Hematopoietic multipotent progenitor cell treated with erythropoietin and hydrocortisone succinate and interleukin-3 and kit ligand, for 8 days (in vitro differentiated cells): Measurements from ENCODE around the gene TMED6.
"Not testable (repeated sequence)": the region's sequence is repeated elsewhere in the genome, so short reads cannot be mapped to it uniquely, and the experiment has no call there.

Experiments
- DNase-seq: peaks from one replicate; pipeline ENCODE4 v3.0.0-alpha.2; 2015

Gene TMED6

DNA sequence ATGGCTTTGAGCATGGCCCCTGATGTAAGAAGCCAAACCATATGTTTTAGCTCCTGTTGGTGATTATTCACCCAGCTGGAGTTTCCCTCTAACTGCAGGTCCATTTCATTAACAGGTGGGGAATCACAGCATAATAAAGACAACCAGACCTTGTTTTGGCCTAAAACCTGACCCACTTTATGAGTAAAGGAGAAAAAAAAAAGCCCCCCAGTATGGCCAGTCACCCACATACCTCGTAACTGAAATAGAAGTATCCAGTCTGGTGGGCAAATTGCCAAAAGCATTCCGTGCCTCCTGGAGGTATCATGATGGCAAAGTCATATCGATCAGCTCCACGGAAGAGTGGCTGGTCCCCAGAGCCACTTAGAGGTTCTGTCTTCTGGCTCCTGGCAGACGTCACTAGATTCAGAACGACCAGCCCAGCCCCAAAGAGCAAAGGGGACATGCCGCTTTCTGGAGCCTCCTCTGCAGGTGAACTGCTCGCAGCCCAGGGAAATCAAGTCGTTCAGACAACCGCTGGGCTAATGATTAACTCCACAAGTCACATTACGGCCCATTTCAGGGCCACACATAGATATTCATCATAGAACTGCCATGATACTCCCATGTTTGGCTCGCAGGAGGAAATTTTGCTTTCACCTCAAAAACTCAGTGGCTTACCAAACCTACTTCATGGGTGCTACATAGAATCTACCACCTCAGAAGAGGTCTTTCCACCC is at the start of gene TMED6:
TSS of gene TMED6 (minus strand) at position 478 of the 719 bp plus-strand sequence. CDS start at position 445, 33 bp downstream.
- DNase-seq = no peak

DNA sequence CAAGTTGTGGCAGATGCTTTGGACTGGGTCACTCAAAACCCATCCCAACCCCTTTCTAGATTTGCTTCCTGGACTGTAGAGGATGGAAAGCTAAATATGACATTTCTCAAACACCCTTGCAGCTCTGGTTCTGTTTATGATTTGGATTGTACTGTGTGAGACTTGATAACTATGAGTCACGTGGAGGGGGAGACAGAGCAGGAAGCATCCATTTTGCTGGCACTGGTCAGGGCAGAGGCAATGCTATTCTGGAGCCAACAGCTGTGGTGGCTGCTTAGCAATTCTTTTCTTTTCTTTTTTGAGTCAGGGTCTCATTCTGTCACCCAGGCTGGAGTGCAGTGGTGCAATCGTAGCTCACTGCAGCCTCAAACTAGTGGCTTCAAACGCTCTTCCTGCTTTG is 47.8 kb upstream of the TMED6 start:
- no peak for DNase-seq

DNA sequence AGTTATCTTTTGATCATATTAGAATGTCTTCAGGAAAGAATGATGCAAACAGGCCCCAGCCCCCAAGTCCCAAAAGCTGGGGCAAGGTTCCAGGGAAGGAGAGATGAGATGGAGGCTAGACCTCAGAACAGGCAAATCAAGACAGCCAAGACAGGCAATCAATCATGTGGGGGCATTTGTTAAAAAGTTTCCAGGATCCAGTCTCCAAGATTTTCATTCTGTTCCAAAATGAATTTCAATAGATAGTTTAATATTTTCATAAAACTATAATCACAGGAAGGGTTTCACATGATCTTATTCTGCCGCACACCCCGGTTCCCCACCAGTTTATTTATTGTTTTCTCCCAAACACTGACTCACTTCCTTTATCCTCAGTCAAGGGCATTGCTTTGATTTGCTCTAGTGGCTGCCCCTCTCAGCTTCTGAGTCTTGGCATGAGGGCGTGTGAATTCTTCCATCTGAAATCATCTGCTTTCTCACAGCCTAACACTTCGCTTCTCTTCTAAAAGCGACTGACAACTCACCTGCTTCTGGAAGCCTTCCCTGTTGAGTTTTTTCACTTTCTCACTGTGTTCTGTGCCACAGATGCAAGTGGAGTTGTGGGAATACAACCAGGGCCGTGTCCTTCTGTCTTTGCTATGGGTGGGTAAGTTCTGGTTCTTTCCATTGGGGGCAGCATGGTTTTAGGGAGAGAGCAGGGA is 46.4 kb upstream of the TMED6 start:
- peak; percentile 43 for DNase-seq

DNA sequence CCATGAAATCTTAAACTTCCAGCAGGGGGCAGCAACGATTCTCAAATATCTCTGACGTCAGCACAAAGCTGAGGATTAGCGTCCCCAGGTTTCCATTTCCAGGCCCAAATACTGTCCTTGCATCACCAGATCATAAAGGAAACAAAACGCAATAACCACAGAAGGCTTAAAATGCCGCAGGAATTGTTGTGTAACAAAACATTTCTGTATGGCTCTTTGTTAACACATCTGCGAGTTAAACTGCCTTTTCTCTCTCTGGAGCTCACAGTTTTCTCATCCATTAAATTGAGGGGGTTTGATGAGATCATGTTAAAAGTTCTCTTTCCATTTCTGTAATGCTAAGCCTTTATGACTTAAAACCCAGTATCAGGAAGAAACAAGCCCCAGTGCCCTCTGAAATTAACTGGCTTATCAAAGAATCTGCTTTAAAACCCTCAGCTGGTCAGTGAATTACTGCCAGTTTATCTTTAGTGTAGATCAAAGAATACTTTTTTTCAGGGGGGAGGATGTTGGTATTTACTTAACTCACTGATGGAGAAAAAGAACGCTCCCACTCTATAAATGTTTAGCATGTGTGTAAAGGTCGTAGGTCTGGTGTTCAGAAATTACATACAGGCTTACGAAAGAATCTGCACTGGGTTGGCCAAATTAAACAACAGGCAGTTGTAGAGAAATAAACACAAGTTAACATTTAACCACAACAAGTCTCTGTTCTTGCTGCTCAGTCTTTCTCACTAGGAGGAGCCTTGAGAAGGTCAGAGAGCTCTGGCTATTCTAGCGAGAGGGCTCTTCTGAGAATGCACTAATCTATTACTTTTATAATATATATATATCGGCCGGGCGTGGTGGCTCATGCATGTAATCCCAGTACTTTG is 44.8 kb upstream of the TMED6 start:
- DNase-seq = peak; percentile 88

DNA sequence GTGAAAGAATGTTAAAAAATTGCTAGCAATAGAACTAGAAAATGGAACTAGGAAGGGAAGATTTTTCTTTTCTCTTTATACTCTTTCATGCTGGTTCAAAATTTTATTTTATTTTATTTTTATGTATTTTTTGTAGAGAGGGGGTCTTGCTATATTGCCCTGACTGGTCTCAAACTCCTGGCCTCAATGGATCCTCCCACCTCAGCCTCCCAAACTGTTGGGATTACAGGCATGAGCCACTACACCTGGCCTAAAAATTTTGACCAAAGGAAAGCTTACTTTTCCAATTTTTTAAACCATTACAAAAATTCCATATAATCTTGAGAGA is 44.2 kb upstream of the TMED6 start:
- no peak for DNase-seq

DNA sequence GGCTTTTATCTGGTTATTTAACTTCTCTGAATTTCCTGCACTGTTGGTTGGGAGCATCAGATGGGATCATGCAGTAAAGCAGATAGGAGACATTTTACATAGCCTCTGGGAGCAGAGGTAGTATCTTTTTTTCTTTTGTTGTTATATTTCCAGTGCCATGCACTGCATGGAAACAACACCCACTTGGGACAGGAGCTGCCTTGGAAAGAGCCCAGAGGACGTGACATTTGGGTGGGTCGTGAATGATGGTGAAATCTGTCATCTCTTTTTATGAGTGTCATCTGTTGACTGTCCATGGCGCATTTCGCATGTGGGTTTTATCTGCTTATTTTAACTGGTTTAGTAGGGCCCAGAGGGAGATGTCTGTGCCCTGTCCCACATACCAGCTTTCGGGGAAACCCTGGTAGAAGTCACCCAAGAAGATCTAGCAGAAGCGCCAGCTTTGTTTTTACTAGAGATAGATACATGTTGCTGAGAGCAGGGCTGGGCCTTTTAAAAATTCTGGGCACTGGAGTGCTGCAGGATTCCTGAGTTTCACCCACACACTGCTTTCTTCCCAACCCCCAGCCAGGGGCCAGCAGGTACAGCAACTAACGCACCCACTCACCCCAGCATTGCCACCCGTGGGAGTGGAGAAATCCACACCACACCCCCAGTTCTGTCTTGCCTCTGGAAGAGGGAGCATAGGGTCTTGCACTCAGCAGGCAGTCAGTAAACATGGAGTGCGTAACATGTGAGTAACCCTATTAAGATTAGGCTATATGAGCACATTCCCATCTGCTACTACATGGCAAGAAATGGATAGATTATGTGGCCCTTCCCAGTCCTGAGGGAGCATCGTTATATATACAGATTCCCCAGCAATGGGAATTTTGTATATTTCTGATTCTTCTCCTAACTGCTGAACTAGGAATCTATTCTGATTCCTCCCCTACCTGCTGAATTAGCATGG is 42.6 kb upstream of the TMED6 start:
- DNase-seq = no peak

DNA sequence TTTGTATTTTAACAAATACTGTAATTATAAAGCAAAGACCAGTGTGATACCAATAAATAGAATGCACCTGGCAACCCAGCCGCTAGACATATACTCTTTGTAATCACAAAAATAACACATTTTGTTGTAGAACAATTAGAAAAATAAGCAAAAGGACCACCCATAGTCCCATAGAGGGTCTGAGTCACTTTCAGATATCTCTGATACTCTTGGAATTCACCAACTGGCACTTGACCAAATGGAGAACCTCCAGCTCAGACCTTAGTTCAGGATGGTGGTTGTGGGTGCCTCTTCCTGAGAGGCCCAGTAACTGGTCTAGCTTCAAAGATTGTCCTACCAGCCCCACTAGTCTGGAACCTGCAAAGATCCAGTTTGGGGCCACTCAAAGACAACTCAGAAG is 35.0 kb upstream of the TMED6 start:
- no peak for DNase-seq

DNA sequence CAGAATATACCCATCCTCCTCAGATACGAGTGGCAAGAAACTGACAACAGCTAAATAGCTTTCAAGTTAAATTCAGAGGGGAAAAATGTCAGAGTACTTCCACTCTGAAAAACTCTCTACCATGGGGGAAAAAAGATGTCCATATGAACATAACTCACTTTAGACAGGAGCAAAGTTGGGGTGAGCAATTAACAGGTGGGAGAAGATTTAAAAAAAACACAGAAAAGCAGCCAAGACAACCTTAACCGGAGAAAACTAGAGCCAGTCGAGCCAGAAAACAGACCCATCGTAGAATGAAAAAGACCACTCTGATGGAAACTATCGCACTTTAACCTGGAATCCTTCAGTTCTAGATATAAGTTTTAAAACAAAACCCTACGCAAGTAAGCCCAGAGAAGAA is 33.4 kb upstream of the TMED6 start:
- no peak for DNase-seq

DNA sequence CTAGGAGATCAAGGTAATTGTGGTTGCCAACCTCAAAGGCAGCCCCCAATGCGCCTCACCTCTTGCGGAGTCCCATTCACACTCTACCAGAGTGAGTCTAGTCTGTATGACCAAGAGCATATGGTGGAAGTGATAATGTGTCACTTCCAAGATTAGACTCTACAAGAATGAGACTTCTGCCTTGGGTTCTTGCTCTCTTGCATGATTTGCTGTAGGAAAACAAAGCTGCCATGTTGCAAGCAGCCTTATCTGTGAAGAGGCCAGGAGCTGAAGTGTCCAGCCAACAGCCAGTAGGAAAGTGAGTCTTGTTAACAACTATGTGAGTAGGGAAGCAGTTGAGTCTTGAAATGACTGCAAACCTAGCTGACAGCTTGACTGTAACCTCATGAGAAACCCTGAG is 30.8 kb upstream of the TMED6 start:
- DNase-seq = peak; percentile 68

DNA sequence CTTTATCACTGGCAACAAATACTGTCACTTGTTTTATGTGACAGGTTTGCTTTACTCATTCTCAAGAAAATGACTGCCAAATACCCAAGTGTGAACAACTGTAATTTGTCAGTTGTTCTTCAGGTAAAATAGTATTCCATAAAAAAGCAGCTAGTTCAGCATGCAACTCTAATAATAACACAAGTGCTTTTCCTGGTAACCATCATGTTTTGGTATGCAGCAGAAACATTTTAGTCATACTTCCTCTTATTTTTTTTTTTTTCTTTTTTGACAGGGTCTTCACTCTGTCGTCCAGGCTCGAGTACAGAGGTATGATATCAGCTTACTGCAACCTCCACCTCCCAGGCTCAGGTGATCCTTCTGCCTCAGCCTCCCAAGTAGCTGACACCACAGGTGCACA is 29.6 kb upstream of the TMED6 start:
- DNase-seq = no peak

DNA sequence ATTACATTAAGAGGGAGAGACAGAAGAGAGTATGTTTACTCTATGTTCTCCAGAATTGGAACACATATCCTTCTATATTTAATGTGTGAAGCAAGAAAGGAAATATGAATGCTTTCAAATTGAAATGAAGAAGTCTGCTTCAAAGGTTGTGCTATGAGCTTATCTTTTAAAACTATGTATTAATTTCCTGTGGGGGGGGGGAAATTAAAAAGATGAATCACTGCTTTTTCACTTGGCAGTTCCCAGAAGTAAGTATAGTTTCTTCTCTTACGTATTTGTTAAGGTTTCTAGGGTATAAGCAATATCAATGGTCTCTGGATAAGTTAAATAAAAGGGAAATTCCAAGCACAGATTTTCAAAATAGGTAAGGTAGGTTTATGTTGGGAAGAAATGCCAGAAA is 27.2 kb upstream of the TMED6 start:
- no peak for DNase-seq

DNA sequence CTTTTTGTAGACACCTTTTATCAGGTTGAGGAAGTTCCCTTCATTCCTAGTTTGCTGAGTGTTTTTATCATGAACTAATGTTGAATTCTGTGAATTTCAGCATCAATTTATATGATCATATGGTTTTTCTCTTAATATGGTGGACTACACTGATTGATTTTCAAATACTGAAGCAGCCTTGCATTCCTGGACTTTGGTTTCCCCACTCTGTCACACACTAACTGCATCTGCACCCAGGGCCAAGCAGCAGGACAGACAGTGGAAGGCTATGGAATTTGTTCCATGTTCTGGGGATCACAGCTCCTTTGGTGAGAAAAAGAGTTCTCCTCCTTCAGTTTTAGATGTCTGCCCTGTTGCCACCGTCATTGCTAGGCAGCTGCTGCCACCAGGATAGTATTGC is 26.4 kb upstream of the TMED6 start:
- DNase-seq = no peak

DNA sequence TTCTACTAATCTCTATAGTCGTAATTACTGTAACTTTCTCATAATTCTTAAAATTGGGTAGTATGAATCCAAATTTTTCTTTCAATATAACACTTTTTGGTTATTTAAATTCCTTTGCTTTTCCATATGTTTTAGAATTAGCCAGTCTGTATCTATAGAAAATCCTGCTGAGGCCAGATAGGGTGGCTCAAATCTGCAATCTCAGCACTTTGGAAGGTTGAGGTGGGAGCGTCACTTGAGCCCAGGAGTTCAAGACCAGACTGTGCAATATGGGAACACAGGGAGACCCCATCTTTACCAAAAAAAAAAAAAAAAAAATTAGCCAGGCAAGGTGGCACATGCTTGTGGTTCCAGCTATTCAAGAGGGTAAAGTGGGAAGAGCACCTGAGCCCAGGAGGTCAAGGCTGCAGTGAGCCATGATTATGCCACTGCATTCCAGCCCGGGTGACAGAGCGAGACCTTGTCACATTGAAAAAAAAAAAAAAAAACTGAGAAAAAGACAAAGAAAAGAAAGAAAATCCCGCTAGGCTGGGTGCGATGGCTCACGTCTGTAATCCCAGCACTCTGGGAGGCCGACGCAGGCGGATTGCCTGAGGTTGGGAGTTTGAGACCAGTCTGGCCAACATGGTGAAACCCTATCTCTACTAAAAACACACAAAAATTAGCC is 24.9 kb upstream of the TMED6 start:
- DNase-seq = no peak

DNA sequence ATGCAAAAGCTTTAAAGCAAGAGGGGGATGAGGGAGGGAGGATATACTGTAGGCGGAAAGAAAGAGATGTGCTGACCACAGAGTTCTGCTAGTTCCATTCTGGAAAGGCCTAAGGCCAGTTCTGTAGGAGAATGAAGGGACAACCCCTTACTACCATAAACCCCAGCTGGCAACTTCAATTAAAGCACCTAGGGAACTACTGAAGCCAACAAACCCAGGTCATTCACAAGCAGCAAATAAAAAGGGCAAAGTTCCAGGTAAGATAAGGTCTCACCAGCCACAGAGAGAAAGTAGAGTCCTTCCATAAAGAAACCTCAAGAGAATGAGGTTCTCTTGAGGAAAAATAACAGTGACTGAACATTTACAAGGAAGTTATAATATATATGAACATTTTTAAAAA is 21.4 kb upstream of the TMED6 start:
- no peak for DNase-seq

DNA sequence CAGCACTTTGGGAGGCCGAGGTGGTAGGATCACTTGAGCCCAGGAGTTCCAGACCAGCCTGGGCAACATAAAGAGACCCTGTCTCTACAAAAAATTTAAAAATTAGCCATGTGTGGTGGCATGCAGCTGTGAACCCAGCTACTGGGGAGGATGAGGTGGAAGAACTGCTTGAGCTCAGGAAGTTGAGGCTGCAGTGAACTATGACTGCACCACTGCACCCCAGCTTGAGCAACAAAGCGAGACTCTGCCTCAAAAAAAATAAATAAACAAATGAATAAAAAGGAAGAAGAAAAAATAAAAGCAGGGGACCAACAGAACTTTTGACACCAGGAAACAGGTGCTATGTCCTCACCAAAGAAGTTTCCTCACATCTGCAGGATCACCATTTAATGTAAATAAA is 20.0 kb upstream of the TMED6 start:
- no peak for DNase-seq

DNA sequence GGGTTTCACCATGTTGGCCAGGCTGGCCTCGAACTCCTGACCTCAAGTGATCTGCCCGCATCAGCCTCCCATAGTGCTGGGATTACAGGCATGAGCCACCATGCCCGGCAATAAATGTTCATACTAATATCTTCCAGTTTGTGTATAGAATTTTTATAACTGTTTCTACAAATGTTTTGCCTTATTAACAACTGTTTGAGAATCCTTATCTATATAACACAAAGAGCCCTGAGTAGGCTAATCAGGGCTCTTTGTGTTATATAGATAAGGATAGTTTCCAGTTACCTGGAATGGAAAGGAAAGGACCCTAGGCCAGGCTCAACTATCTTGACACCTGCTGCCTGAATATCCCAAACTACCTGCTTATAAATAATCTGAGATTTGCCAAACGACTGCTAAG is 17.3 kb upstream of the TMED6 start:
- peak; percentile 55 for DNase-seq

DNA sequence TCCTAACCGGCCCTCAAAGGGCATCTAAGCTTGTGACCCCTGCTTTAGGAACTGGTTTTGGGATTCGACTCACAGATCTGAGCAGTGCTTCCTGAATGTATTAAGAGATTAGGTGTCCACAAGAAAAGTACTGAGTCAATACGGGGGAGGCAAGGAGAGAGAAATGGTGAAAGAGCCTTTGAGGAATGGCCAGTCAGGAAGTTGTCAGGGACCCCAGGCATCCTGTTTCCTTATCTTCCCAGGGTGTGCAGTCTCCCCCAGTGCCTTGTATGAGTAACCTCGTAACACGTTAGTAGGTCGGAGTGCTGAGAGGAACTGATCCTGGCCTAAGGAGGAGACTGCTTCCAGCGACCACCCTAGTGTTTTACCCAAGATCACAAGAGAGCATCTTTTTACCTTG is 16.4 kb upstream of the TMED6 start:
- no peak for DNase-seq

DNA sequence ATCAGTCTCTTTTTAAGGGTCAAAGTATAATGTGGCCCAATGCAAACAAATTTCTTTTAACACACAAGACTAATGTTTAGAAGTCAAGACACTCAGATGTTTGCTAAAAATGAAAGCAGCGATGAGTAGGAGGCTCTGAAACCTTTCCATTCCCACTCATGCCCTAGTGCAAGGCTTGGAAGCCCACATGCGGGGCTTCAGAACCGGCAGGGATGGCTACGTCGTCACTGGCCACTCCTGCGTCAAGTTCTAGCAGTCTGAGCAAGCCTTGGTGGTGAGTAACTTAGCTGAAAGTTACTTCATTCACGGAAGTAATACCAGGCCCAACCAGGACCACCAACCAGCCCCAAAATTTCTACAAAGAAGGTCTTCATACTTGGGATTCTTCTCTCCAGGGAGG is 14.8 kb upstream of the TMED6 start:
- no peak for DNase-seq

DNA sequence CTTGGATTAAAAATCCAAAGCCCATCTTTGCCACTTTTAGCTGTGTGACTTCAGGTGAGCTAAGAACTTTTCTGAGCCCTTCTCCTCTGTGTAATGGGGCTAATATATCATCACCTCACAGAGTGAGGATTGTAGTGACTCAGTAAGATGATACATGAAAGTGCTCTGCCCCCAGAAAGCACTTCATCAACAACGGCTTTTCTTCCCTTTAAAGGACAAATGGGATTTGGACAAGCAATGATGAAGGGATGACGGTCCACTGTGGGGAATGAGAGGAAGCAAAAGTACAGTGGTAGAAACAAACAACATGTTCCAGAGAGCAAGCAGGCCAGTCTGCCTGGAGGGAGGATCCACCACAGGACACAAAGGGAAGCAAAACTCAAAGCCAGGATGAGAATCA is 14.3 kb upstream of the TMED6 start:
- DNase-seq = no peak

DNA sequence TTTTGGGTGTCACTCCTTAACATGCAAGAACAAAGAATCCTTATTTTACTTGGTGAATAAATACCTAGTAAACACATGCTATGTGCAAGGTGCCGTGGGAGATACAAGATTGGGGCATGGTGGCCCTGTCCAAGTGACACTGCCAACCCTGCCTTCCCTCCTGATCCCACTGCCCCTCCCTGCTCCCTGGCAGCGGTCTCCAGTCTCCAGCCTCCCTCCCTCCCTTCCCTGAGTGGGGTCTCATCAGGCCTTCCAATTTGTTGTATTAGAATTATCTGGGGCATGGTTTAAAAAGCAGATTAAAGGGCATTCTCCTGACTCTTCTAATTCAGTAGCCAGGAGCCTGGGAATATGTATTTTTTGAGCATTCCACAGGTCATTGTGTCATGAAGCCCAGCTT is 12.5 kb upstream of the TMED6 start:
- no peak for DNase-seq

DNA sequence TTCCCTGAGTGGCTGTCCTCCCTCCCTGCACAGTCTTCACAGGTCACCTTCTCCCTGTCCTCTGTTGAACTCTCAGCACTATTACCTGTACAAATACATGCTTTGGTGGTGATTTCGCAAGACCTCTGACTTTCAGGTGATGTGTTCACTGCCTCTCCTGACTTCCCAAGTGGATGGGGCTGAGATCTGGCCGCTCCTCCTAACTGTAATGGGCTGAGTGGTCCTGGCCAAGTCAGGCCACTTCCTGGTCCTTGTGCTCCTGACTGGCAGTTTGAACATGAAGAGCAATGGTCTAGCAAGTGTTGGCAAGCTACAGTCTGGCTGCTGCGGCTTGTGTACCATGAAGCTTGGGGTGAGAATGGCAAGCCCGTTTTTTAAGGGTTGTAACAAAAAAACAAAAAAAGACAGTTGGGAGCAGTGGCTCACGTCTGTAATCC is 11.7 kb upstream of the TMED6 start:
- no peak for DNase-seq

DNA sequence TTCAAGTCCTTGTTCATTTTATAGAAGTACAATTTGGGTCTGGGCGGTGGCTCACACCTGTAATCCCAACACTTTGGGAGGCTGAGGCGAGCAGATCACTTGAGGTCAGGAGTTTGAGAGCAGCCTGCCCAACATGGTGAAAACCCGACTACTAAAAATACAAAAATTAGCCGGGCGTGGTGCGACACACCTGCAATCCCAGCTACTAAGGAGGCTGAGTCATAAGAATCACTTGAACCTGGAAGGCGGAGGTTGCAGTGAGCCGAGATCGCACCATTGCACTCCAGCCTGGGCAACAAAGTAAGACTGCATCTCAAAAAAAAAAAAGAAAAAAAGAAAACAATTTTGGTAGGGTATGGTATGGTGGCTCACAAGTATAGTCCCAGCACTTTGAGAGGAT is 8.5 kb upstream of the TMED6 start:
- DNase-seq = not testable (repeated sequence)
